ENCODE data around the gene SLC39A2.

- TF ChIP-seq JUN (IDR thresholded peaks at IDR 0.05; ENCODE audit: borderline replicate concordance, insufficient read depth, insufficient read length, low read depth) = no peak
- TF ChIP-seq CTCF (IDR thresholded peaks at IDR 0.05; ENCODE audit: extremely low read depth in 1 of 2, insufficient read depth in 1 of 2, low read depth in 1 of 2, low read length in 2 of 2) = no peak
Observed at GRCh38 chr14:21017528-21018245, 18.6 kb downstream of the SLC39A2 start.
